Measurements from ENCODE around the gene SLC9C1.
A peak's percentile ranks its signal among the peaks of the same experiment; 100 is the strongest.

Gene SLC9C1

GRCh38 chr3:112175646-112176045, 118.4 kb downstream of the SLC9C1 start:
- DNase-seq (ENCODE audit: low spot score) = no peak
- in situ Hi-C loops (cut with MboI; ENCODE audit: low pct_unique_long_range_greater_than_20kb, low sequenced_read_pairs, unreplicated experiment) = no loop called here
- TF ChIP-seq, protein P1, sequence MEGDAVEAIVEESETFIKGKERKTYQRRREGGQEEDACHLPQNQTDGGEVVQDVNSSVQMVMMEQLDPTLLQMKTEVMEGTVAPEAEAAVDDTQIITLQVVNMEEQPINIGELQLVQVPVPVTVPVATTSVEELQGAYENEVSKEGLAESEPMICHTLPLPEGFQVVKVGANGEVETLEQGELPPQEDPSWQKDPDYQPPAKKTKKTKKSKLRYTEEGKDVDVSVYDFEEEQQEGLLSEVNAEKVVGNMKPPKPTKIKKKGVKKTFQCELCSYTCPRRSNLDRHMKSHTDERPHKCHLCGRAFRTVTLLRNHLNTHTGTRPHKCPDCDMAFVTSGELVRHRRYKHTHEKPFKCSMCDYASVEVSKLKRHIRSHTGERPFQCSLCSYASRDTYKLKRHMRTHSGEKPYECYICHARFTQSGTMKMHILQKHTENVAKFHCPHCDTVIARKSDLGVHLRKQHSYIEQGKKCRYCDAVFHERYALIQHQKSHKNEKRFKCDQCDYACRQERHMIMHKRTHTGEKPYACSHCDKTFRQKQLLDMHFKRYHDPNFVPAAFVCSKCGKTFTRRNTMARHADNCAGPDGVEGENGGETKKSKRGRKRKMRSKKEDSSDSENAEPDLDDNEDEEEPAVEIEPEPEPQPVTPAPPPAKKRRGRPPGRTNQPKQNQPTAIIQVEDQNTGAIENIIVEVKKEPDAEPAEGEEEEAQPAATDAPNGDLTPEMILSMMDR (IDR thresholded peaks at IDR 0.05; ENCODE audit: extremely low read depth, insufficient read depth, missing control alignments) = no peak

DNA sequence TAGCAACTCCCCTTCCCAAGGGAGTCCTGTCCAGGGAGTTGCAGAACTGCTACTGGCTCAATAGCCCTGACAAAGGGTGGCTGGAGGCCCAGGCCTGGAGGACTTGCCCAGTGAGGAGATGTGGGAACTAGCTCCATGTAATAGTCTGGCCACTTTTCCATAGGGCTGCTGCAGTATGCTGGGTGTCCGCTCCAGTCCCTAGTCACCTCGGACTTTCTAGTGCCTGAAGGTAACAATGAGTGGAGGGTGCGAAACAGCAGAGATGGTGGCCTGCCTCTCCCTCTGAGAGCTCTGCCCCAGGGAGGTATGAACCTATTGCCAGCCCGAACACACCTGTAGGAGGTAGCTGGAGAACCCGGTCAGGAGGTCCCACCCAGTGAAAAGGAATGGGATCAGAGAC, 119.0 kb downstream of the SLC9C1 start:
- in situ Hi-C loops (cut with MboI; ENCODE audit: low pct_unique_long_range_greater_than_20kb, low sequenced_read_pairs, unreplicated experiment) = no loop called here
- DNase-seq (ENCODE audit: low spot score) = no peak
- TF ChIP-seq, protein P1 (IDR thresholded peaks at IDR 0.05; ENCODE audit: extremely low read depth, insufficient read depth, missing control alignments) = no peak

DNA sequence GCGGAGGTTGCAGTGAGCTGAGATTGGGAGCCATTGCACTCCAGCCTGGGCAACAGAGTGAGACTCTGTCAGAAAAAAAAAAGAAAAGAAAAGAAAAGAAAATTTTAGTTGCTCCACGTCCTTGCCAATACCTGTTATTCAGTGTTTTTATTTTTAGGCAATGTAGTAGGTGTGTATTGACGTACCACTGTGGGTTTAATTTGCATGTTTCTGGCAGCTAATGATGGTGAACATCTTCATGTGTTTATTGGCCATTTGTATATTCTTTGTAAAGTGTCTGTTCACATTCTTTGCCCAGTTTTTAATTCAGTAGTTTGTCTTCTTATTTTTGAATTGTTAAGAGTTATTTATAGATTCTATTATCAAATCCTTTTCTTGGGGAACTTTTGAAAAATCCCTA, 122.9 kb downstream of the SLC9C1 start:
- no peak for DNase-seq (ENCODE audit: low spot score)
- TF ChIP-seq, protein P1 (IDR thresholded peaks at IDR 0.05; ENCODE audit: extremely low read depth, insufficient read depth, missing control alignments) = no peak
- in situ Hi-C loops (cut with MboI; ENCODE audit: low pct_unique_long_range_greater_than_20kb, low sequenced_read_pairs, unreplicated experiment) = no loop called here

- in situ Hi-C loops (cut with MboI; ENCODE audit: low pct_unique_long_range_greater_than_20kb, low sequenced_read_pairs, unreplicated experiment) = no loop called here
- TF ChIP-seq, protein P1 (IDR thresholded peaks at IDR 0.05; ENCODE audit: extremely low read depth, insufficient read depth, missing control alignments) = no peak
- no peak for DNase-seq (ENCODE audit: low spot score)
These were observed 124.0 kb downstream of the SLC9C1 start for GRCh38 chr3:112170046-112170445.

GRCh38 chr3:112167758-112168157, 126.3 kb downstream of the SLC9C1 start:
- peak; percentile 51 for DNase-seq (ENCODE audit: low spot score)
- TF ChIP-seq, protein P1 (IDR thresholded peaks at IDR 0.05; ENCODE audit: extremely low read depth, insufficient read depth, missing control alignments) = no peak

GRCh38 chr3:112149136-112149535, 144.9 kb downstream of the SLC9C1 start:
- no peak for DNase-seq (ENCODE audit: low spot score)
- in situ Hi-C loops (cut with MboI; ENCODE audit: low pct_unique_long_range_greater_than_20kb, low sequenced_read_pairs, unreplicated experiment) = no loop called here
- TF ChIP-seq, protein P1 (IDR thresholded peaks at IDR 0.05; ENCODE audit: extremely low read depth, insufficient read depth, missing control alignments) = no peak

More at GRCh38 chr3:112167758-112168157, 126.3 kb downstream of the SLC9C1 start:
- in situ Hi-C loops (cut with MboI; ENCODE audit: low pct_unique_long_range_greater_than_20kb, low sequenced_read_pairs, unreplicated experiment) = no loop called here

DNA sequence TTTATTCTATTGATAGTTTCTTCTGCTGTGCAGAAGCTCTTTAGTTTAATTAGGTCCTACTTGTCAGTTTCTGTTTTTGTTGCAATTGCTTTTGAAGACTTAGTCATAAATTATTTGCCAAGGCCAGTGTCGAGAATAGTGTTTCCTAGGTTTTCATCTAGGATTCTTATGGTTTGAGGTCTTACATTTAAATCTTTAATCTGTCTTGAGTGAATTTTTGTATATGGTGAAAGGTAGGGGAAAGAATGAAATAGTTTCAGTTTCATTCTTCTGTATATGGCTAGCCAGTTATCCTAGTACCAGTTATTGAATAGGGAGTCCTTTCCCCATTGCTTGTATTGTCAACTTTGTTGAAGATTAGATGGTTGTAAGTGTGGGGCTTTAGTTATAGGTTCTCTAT, 150.3 kb downstream of the SLC9C1 start:
- in situ Hi-C loops (cut with MboI; ENCODE audit: low pct_unique_long_range_greater_than_20kb, low sequenced_read_pairs, unreplicated experiment) = no loop called here
- TF ChIP-seq, protein P1 (IDR thresholded peaks at IDR 0.05; ENCODE audit: extremely low read depth, insufficient read depth, missing control alignments) = no peak
- no peak for DNase-seq (ENCODE audit: low spot score)

Data from GM13977 (cell line).